HCT116 (cell line): ENCODE data around the gene KIF26B. TPM values are rescaled to one million over a fixed set of nuclear protein-coding genes. Genes with fewer than 3 reads are reported as not detected.

Source experiments
- ATAC-seq: fragments of 200-7000 bp; cut with Tn5 transposase; 2 replicates; pipeline ENCODE4 v1.9.1; 2020; ENCODE audit warnings: mild to moderate bottlenecking, moderate library complexity
- BruUV-seq: library from RNA; stranded (reverse); fragments of 400-500 nt; replicated peaks from 2 replicates; lab custom pipeline; 2021; lab: Mats Ljungman, UMichigan
- CTCF ChIA-PET: fragments of 300-600 bp; sonication (Branson Sonifier 250); formaldehyde crosslinking; loops from one replicate; lab custom pipeline; 2021; ENCODE audit warnings: antibody characterized with exemption; lab: Charles Lee
- POLR2A ChIA-PET: fragments of 300-600, 350-600 bp; sonication (Branson Sonifier 250); formaldehyde crosslinking; loops from one replicate; lab custom pipeline; 2021; ENCODE audit warnings: antibody characterized with exemption; lab: Charles Lee
- RAD21 ChIA-PET, 2 experiments: fragments of 300-600 bp; sonication (Branson Sonifier 250); formaldehyde crosslinking; loops; one replicate each; lab custom pipeline; 2023; ENCODE audit warnings: low total read pairs in 2 of 2; ENCODE audit not compliant: uncharacterized antibody in 2 of 2, unreplicated experiment in 2 of 2, low non-redundant PET in 1 of 2; lab: Charles Lee
- DNase-seq: peaks from one replicate; pipeline ENCODE4 v3.0.0-alpha.2; 2010; ENCODE audit warnings: low read depth, low spot score
- H2AFZ ChIP-seq: fragments of 200-600 bp; shearing (Covaris generic), sonication (generic); 2 replicates; pipeline ENCODE4 v1.6.1; 2017; ENCODE audit warnings: low read depth, mixed run types, mixed read lengths, antibody characterized with exemption, low read length; ENCODE audit not compliant: poor library complexity, severe bottlenecking
- H3K27ac ChIP-seq: 2 replicates; pipeline ENCODE4 v1.5.1; 2012; ENCODE audit warnings: low read depth, low read length
- H3K27me3 ChIP-seq: fragments of 200-600 bp; sonication (generic); 2 replicates; pipeline ENCODE4 v1.6.1; 2016; ENCODE audit warnings: mixed run types, low read length, mixed read lengths; ENCODE audit not compliant: insufficient read depth
- H3K36me3 ChIP-seq, 2 experiments: fragments of 200-500 bp in 1 of 2; fragments of 200-600 bp in 1 of 2; sonication (Bioruptor generic) in 1 of 2; sonication (generic) in 1 of 2; 2 replicates each; pipeline versions ENCODE4 v1.5.1 to v1.6.1; 2014 to 2016; ENCODE audit warnings: low read length in 2 of 2, inconsistent platforms in 1 of 2, mixed read lengths in 1 of 2, mixed run types in 1 of 2; ENCODE audit not compliant: insufficient read depth in 2 of 2, control insufficient read depth in 1 of 2
- H3K4me1 ChIP-seq, 2 experiments: fragments of 200-600 bp in 1 of 2; sonication (generic) in 1 of 2; 2 replicates each; pipeline versions ENCODE4 v1.5.1 to v1.6.1; 2012 to 2017; ENCODE audit warnings: low read length in 2 of 2, inconsistent platforms in 1 of 2, mild to moderate bottlenecking in 1 of 2, mixed read lengths in 1 of 2, mixed run types in 1 of 2, moderate library complexity in 1 of 2; ENCODE audit not compliant: insufficient read depth in 2 of 2, control insufficient read depth in 1 of 2
- H3K4me2 ChIP-seq: fragments of 200-600 bp; sonication (generic); 2 replicates; pipeline ENCODE4 v1.6.1; 2017; ENCODE audit warnings: mixed run types, low read length, mixed read lengths
- H3K4me3 ChIP-seq, 2 experiments: fragments of 200-600 bp in 1 of 2; sonication (generic) in 1 of 2; replicated peaks in 1 of 2; 2 replicates each; pipeline ENCODE4 v1.5.1; 2011 to 2016; ENCODE audit warnings: low read length in 2 of 2, control low read depth in 1 of 2, low read depth in 1 of 2, mild to moderate bottlenecking in 1 of 2, mixed read lengths in 1 of 2, mixed run types in 1 of 2
- H3K79me2 ChIP-seq: fragments of 200-600 bp; sonication (generic); 2 replicates; pipeline ENCODE4 v1.6.1; 2017; ENCODE audit warnings: mild to moderate bottlenecking, mixed run types, low read length, moderate library complexity, mixed read lengths; ENCODE audit not compliant: insufficient read depth
- H3K9ac ChIP-seq: fragments of 200-600 bp; sonication (generic); 2 replicates; pipeline ENCODE4 v1.6.1; 2016; ENCODE audit warnings: low read length, mixed read lengths
- H3K9me2 ChIP-seq: fragments of 200-600 bp; sonication (generic), shearing (Covaris generic); 2 replicates; pipeline ENCODE4 v1.6.1; 2017; ENCODE audit warnings: mixed run types, mild to moderate bottlenecking, moderate library complexity; ENCODE audit not compliant: insufficient read depth
- H3K9me3 ChIP-seq, 2 experiments: fragments of 200-500 bp in 1 of 2; fragments of 200-600 bp in 1 of 2; sonication (Bioruptor generic) in 1 of 2; sonication (generic) in 1 of 2; 2 replicates each; pipeline ENCODE4 v1.6.1; 2014 to 2017; ENCODE audit warnings: low read length in 2 of 2, mixed read lengths in 2 of 2, inconsistent platforms in 1 of 2, low read depth in 1 of 2, mild to moderate bottlenecking in 1 of 2, mixed run types in 1 of 2, moderate library complexity in 1 of 2; ENCODE audit not compliant: control insufficient read depth in 1 of 2, insufficient read depth in 1 of 2
- H4K20me1 ChIP-seq: fragments of 200-600 bp; sonication (generic), shearing (Covaris generic); 2 replicates; pipeline ENCODE4 v1.6.1; 2017; ENCODE audit warnings: mixed run types, mild to moderate bottlenecking, moderate library complexity; ENCODE audit not compliant: insufficient read depth
- CBX3 ChIP-seq: IDR thresholded peaks from 2 replicates; pipeline ENCODE4 v1.6.1; 2012; ENCODE audit warnings: low read depth
- CEBPB ChIP-seq: IDR thresholded peaks from 2 replicates; pipeline ENCODE4 v1.6.1; 2012; ENCODE audit warnings: low read depth
- ELF1 ChIP-seq: IDR thresholded peaks from 2 replicates; pipeline ENCODE4 v1.6.1; 2012; ENCODE audit warnings: low read depth, borderline replicate concordance
- EZH2 ChIP-seq: fragments of 200-600 bp; sonication (generic); IDR thresholded peaks from 2 replicates; pipeline ENCODE4 v1.6.1; 2017; ENCODE audit warnings: antibody characterized with exemption, mixed run types
- EZH2phosphoT487 ChIP-seq: fragments of 200-600 bp; IDR thresholded peaks from 2 replicates; pipeline ENCODE4 v1.6.1; 2018; ENCODE audit warnings: antibody characterized with exemption, borderline replicate concordance
- FOSL1 ChIP-seq: IDR thresholded peaks from 2 replicates; pipeline ENCODE4 v1.6.1; 2012; ENCODE audit warnings: low read depth
- JUND ChIP-seq: IDR thresholded peaks from 2 replicates; pipeline ENCODE4 v1.6.1; 2012
- POLR2AphosphoS5 ChIP-seq: IDR thresholded peaks from 2 replicates; pipeline ENCODE4 v1.6.1; 2011; ENCODE audit warnings: mild to moderate bottlenecking, low read depth, low read length, moderate library complexity
- RAD21 ChIP-seq: IDR thresholded peaks from 2 replicates; pipeline ENCODE4 v1.6.1; 2012; ENCODE audit warnings: low read depth, mild to moderate bottlenecking
- SRF ChIP-seq: IDR thresholded peaks from 2 replicates; pipeline ENCODE4 v1.6.1; 2012; ENCODE audit warnings: low read depth
- TCF7L2 ChIP-seq: IDR thresholded peaks from 2 replicates; pipeline ENCODE4 v1.7.0; 2011; ENCODE audit warnings: borderline replicate concordance, inconsistent platforms; ENCODE audit not compliant: insufficient read depth, insufficient read length; ENCODE audit errors: extremely low read depth
- YY1 ChIP-seq: IDR thresholded peaks from 2 replicates; pipeline ENCODE4 v1.6.1; 2011; ENCODE audit warnings: low read length, low read depth, moderate library complexity, mild to moderate bottlenecking; ENCODE audit not compliant: insufficient replicate concordance; ENCODE audit errors: extremely low read depth
- ZFX ChIP-seq: fragments of 450-650 bp; IDR thresholded peaks from 2 replicates; pipeline ENCODE4 v1.6.1; 2017
- intact Hi-C: fragments of 100-400 bp; cut with micrococcal nuclease; formaldehyde crosslinking; loops from 2 replicates; pipeline ENCODE4 v1.10.0; 2022
- total RNA-seq: library from RNA; stranded (reverse); gene quantifications from one replicate; pipeline ENCODE4 v1.2.1, GENCODE V29; 2021; ENCODE audit not compliant: unreplicated experiment
- TF ChIP-seq, protein P1 (sequence below): IDR thresholded peaks from 2 replicates; pipeline ENCODE4 v1.6.1; 2012
- TF ChIP-seq, protein P2 (sequence below), 3 experiments: fragments of 200-600 bp in 1 of 3; sonication (generic) in 1 of 3; IDR thresholded peaks in 2 of 3; conservative IDR thresholded peaks in 1 of 3; 2 replicates each; pipeline ENCODE4 v1.5.1; 2012 to 2017; ENCODE audit warnings: low read depth in 2 of 3, low read length in 2 of 3, antibody characterized with exemption in 1 of 3, borderline replicate concordance in 1 of 3, control low read depth in 1 of 3, mild to moderate bottlenecking in 1 of 3, mixed read lengths in 1 of 3, mixed run types in 1 of 3, moderate library complexity in 1 of 3; ENCODE audit not compliant: insufficient read depth in 1 of 3
- TF ChIP-seq, protein P3 (sequence below): IDR thresholded peaks from 2 replicates; pipeline ENCODE4 v1.6.1; 2011; ENCODE audit warnings: mild to moderate bottlenecking, low read length, moderate library complexity; ENCODE audit not compliant: insufficient replicate concordance; ENCODE audit errors: extremely low read depth

Gene KIF26B
- total RNA-seq, 1 experiment from 2014 or later: 0.49 TPM

- BruUV-seq: no TSS peak
- ChIA-PET RAD21 (no interaction called here), POLR2A (no interaction called here)
- Histone ChIP-seq H3K27ac (no peak overlapping the region), H3K36me3 (no peaks in the 10 kb centered on the region), H3K9ac (no peak overlapping the region), H3K9me3 (no peaks in the 10 kb centered on the region)
- DNase-seq (peak; percentile 12), ATAC-seq (peak; percentile 83)
- intact Hi-C loops: no loop called here
- TF ChIP-seq YY1 (no peak), ELF1 (no peak), CBX3 (no peak), EZH2phosphoT487 (no peak), TCF7L2 (no peak)
- TF ChIP-seq, all 23 proteins: peak for 0
- no peaks in the 10 kb centered on the region for H4K20me1 ChIP-seq
- H3K27me3 ChIP-seq: peaks cover 8% of the 10 kb centered on the region; the same call in 1 of the 2 replicates
- CTCF ChIA-PET: no interaction called here
- H3K9me2 ChIP-seq: no peaks in the 10 kb centered on the region
- H2AFZ ChIP-seq: no peak overlapping the region
- H3K4me3 ChIP-seq: no peak overlapping the region
- no peaks in the 10 kb centered on the region for H3K4me1 ChIP-seq
- no peak overlapping the region for H3K4me2 ChIP-seq
- no peaks in the 10 kb centered on the region for H3K79me2 ChIP-seq
Measured at GRCh38 chr1:245546875-245547274, 392.1 kb downstream of the KIF26B start.

- BruUV-seq: no TSS peak
- H3K27me3 ChIP-seq: peaks cover 22% of the 10 kb centered on the region
- TF ChIP-seq, protein P1, sequence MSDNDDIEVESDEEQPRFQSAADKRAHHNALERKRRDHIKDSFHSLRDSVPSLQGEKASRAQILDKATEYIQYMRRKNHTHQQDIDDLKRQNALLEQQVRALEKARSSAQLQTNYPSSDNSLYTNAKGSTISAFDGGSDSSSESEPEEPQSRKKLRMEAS: no peak
- TF ChIP-seq RAD21: no peak
- TF ChIP-seq FOSL1: no peak
- TF ChIP-seq, protein P2, sequence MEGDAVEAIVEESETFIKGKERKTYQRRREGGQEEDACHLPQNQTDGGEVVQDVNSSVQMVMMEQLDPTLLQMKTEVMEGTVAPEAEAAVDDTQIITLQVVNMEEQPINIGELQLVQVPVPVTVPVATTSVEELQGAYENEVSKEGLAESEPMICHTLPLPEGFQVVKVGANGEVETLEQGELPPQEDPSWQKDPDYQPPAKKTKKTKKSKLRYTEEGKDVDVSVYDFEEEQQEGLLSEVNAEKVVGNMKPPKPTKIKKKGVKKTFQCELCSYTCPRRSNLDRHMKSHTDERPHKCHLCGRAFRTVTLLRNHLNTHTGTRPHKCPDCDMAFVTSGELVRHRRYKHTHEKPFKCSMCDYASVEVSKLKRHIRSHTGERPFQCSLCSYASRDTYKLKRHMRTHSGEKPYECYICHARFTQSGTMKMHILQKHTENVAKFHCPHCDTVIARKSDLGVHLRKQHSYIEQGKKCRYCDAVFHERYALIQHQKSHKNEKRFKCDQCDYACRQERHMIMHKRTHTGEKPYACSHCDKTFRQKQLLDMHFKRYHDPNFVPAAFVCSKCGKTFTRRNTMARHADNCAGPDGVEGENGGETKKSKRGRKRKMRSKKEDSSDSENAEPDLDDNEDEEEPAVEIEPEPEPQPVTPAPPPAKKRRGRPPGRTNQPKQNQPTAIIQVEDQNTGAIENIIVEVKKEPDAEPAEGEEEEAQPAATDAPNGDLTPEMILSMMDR (IDR thresholded peaks at IDR 0.05 in 2 of 3, conservative IDR thresholded peaks at IDR 0.05 in 1 of 3; ENCODE audit: borderline replicate concordance in 1 of 3, insufficient read depth in 1 of 3, low read depth in 2 of 3, low read length in 2 of 3): no peak
- TF ChIP-seq, protein P3, sequence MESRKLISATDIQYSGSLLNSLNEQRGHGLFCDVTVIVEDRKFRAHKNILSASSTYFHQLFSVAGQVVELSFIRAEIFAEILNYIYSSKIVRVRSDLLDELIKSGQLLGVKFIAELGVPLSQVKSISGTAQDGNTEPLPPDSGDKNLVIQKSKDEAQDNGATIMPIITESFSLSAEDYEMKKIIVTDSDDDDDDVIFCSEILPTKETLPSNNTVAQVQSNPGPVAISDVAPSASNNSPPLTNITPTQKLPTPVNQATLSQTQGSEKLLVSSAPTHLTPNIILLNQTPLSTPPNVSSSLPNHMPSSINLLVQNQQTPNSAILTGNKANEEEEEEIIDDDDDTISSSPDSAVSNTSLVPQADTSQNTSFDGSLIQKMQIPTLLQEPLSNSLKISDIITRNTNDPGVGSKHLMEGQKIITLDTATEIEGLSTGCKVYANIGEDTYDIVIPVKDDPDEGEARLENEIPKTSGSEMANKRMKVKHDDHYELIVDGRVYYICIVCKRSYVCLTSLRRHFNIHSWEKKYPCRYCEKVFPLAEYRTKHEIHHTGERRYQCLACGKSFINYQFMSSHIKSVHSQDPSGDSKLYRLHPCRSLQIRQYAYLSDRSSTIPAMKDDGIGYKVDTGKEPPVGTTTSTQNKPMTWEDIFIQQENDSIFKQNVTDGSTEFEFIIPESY: no peak
- no peak for TF ChIP-seq EZH2
- no peak for TF ChIP-seq POLR2AphosphoS5
- TF ChIP-seq SRF: no peak
- no peak for TF ChIP-seq JUND
- TF ChIP-seq CEBPB: no peak
- no peak for TF ChIP-seq CBX3
- no peak for TF ChIP-seq TCF7L2
- TF ChIP-seq ZFX: no peak
- no peak for TF ChIP-seq YY1
- TF ChIP-seq ELF1: no peak
Measured at GRCh38 chr1:245549996-245550719, 395.4 kb downstream of the KIF26B start.

More at GRCh38 chr1:245549996-245550719, 395.4 kb downstream of the KIF26B start:
- Histone ChIP-seq H3K27ac (no peak overlapping the region), H4K20me1 (no peaks in the 10 kb centered on the region), H3K9me3 (no peaks in the 10 kb centered on the region), H3K79me2 (no peaks in the 10 kb centered on the region), H3K4me1 (no peaks in the 10 kb centered on the region), H2AFZ (no peak overlapping the region), H3K9me2 (no peaks in the 10 kb centered on the region), H3K36me3 (no peaks in the 10 kb centered on the region), H3K4me3 (no peak overlapping the region), H3K9ac (no peak overlapping the region), H3K4me2 (no peak overlapping the region)
- ATAC-seq (no peak), DNase-seq (no peak)
- intact Hi-C loops: no loop called here
- ChIA-PET RAD21 (no interaction called here), CTCF (no interaction called here), POLR2A (no interaction called here)
